NCI-H187 (cell line): ENCODE measurements around the gene POP4.

ENCODE experiments used
- DNase-seq, 2 experiments: peaks; one replicate each; lab custom pipeline; 2025; lab: John Stamatoyannopoulos, UW

Gene POP4

DNA sequence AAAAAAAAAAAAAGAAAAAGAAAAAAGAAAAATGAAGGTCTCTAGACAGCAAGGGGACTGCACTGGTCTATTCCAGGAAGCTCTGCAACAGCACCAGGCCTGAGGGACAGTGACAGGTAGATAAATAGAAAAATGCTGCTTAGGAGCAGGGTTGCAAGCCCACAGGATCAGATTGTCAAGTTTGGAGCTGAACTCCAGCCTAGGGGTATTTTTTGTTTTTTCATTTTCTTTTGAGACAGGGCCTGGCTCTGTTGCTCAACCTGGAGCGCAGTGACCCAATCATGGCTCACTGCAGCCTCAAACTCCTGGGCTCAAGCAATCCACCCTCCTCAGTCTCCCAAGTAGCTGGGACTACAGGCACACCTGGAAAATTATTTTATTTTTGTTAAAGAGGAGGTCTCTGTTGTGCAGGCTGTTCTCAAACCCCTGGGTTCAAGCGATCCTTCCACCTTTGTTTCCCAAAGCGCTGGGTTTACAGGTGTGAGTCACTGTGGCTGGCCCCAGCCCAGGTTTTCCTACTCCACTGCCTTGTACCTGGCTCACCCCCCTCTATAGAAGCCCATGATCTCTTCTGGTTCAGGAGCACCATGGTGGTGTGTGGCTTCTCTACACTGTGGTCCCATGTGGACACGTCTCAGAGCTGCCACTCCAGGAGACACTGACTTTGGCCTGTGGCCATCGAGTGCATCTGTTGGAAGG is 23.9 kb downstream of the POP4 start:
- no peak for DNase-seq

GRCh38 chr19:29630655-29631054 is 24.6 kb downstream of the POP4 start:
- DNase-seq = no peak

DNA sequence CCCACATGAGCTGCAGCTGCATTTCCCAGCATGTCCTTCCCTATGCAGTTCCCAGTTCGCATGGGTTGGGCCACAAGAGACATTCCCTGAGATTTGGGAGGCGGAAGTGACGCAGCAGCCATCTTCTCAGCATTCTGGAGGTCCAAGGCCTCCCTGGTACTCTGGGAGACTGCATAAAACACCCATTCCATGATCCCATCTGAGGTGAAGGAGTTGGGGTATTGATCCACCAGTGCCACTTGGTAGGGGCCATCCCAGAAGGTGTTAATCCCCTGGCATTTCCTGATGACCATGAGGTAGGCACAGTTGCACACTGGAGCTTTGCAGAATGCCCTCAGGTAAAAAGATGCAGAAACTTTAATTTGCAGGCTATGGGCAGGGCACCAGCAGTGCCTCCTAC is 25.4 kb downstream of the POP4 start:
- DNase-seq = no peak

DNA sequence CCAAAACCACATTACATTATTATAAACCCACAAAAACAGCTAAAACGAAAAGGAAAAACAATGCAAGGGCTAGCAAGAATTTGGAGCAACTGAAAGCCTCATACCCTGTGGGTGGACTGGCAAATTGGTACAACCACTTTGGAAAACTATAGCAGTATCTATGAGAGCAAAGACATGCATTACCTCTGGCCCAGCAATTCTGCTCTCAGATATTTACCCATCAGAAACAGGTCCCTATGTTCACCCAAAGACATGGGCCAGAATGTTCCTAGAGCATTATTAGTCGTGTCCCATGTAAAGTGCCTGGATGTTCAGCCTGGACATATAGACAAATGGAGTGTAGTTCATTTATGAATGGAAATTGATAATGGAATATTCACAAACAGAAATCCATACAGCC is 27.9 kb downstream of the POP4 start:
- DNase-seq = no peak

DNA sequence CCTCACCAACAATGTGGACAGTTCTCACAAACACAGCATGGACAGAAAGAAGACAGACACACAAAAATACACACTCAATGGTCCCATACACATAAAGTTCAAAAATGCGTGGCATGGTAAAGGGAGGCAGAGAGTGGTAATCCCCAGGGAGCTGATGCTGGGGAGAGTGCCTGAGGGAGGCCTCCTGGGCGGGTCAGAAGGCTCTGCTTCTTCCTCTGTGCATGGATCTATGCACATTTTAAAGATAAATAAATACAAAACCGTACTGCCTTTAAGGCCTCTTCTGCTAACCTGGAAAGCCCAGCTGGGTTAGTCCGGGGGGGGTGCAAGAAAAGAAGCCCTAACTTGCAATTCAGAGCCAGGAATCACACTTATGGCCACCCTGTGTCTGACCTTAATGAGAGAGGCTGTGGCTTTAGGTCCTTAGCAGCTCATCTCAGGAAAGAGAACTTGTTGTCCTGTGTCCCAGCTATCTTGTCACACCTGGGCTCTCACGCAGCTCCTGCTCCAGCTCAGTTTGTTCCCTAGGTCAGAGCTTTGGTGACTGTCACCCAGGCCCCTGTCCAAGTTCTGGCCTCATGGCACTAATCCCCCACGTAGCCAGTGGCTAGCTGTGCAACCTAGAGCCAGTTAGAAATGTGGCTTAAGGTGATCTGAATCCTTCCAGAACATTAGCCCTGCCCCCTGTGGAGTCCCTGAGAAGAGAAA is 28.5 kb downstream of the POP4 start:
- no peak for DNase-seq

DNA sequence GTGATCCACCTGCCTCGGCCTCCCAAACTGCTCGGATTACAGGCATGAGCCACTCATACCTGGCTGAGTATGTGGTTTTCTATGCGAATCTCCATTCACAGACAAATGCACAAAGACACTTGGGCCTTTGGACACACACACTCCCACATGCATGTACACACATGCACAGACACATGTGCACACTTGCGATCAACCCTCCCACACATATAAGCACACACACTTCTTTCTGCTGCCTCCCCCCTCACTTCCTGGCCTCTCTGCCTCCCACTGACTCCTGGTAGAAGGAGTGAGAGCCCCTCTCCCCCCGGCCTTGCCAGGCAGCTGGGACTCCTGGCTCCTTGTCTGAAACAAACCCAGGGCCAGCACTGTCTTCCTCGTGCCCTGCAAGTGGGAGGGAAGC is 29.9 kb downstream of the POP4 start:
- no peak for DNase-seq

- no peak for DNase-seq
Observed at GRCh38 chr19:29636553-29637360, 30.7 kb downstream of the POP4 start.

DNA sequence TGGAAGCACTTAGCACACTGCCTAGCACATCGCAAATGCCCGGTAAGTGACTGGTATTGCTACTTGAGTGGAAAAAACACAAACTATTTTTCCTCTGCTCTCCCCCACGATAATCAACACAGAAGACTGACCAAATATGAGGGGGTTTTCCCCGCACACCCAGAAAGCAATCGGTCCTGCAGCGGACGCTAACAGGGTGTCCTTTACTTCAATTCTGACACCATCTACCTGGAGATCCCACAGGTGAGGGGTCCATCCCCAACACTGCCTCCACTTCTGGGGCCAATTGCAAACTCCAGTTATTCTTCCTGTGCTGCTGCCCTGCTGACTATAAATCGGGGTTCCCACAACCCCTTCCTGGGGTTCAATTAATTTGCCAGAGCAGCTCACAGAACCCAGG is 33.0 kb downstream of the POP4 start:
- no peak for DNase-seq

- DNase-seq = no peak
Observed at GRCh38 chr19:29640231-29640630, 34.1 kb downstream of the POP4 start.

- no peak for DNase-seq
Observed at GRCh38 chr19:29641597-29641996, 35.5 kb downstream of the POP4 start.

DNA sequence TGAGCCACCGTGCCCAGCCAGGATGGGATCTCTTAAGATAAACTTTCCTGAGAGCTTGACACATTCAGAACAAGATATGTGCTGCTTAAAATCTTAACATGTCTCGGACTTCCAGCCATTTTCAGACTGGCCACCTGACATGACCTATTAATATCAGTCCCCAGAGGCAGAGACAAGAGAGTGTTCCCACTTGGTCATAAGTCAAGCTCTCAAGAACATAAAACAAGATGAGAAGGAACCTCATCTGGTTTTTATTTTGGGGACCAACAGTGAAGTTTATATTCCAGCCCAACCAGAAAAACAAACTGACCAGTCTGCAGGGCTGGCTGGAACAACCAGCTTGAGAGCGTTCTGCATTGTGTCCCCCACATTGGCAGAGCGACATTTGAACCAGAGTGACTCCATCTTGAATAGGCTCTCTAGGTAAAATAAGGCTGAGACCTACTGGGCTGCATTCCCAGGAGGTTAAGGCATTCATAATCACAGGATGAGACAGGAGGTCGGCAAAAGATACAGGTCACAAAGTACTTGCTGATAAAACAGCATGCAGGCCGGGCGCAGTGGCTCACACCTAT is 37.4 kb downstream of the POP4 start:
- DNase-seq = no peak

GRCh38 chr19:29644210-29644609 is 38.1 kb downstream of the POP4 start:
- no peak for DNase-seq

DNA sequence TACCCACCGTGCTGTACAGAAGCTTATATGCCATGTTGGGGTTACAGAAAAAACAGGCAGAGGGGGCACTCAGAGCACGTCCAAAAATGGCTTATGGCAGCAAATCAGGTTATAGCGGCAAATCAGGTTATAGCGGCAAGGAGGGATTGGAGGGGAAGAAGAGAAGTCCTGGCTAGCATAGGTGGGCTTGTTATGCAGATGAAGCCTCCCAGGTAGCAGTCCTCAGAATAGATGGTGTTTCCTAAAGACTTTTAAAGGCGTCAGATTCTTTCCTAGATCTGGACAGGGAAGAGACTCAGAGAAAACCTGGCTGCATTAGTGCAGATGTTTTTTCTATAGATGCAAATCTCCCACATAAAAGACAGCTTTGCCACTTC is 39.4 kb downstream of the POP4 start:
- DNase-seq = no peak

DNA sequence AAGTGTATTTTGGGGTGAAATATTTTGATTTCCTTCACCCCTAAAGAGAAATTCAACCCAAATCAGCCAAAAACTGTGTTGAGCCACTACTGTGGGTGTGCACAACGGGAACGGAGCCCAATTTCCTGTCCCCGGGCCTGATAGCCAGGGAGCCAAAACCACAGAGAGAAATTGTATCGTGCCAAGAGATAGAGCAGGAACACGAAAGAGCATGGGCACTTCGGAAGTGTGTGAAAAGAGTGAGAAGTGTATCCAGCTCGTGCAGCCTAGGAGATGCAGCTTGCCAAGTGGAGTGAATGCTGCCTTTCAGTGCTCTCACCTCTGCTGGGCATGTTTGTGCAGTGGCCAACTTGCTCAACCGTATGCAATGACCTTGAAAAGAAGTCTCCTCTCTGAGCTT is 39.8 kb downstream of the POP4 start:
- no peak for DNase-seq

- DNase-seq = no peak
Observed at GRCh38 chr19:29650772-29651387, 44.8 kb downstream of the POP4 start.

DNA sequence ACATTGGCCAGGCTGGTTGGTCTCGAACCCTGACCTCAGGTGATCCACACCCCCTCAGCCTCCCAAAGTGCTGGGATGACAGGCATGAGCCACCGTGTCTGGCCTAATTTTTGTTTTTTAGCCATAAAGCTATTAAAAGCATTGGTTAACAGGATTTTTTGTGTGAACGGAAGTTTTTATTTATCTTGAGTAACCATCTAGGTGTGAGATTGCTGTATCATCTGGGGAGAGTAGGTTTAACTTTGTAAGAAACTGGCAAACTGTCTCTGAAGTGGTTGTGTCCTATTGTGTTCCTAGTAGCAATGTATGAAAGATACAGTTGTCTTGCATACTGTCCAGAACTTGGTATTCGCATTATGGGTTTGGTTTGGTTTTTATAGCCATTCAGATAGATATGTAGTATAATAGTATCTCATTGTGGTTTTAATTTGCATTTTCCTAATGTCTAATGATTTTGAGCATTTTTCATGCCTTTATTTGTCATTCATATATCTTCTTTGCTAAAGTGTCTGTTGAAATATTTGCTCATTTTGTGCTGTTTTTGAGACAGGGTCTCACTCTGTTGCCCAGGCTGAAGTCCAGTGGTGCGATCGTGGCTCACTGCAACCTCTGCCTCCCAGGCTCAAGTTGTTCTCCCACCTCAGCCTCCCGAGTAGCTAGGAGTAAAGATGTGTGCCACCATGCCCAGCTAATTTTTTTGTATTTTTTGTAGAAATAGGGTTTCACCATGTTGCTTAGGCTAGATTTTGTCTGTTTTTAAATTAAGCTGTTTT is 45.7 kb downstream of the POP4 start:
- DNase-seq = no peak

- DNase-seq = no peak
Observed at GRCh38 chr19:29653398-29653797, 47.3 kb downstream of the POP4 start.

GRCh38 chr19:29655648-29656335 is 49.7 kb downstream of the POP4 start:
- DNase-seq = no peak

- no peak for DNase-seq
Observed at GRCh38 chr19:29658221-29658991, 52.3 kb downstream of the POP4 start.

GRCh38 chr19:29660835-29661234 is 54.8 kb downstream of the POP4 start:
- DNase-seq = no peak
